ENCODE results near the gene KCNIP4. TPM values are rescaled to one million over a fixed set of nuclear protein-coding genes. Genes with fewer than 3 reads are reported as not detected.

KCNIP4 gene
- total and polyA plus RNA-seq, 4 donors = 12.5 to 74.2 (median 54.5) TPM

DNA sequence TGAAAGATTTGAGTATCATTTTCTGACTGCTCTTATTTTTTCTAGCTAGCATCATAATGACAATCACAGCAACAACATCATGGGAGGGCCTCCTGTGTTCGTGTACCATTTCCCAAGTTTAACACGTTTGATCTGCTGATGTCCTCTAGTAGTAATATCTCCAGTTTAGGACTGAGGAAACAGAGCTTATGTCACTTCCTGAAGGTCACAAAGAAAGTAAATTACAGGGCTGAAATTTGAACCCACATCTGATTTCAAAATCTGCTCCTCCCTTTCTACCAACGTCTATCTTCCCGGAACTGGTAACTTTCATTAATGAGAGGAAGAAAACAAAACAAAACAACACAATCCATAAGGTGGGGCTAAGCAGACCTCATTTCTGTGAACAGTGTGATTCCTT, 945.6 kb downstream of the KCNIP4 start:
- Histone ChIP-seq H3K27me3 (ENCODE audit: control insufficient read depth, insufficient read depth, low read length) (no peaks in the 10 kb centered on the region), H3K36me3 (ENCODE audit: control insufficient read depth, insufficient read depth, low read length) (no peaks in the 10 kb centered on the region), H3K27ac (ENCODE audit: low read depth, low read length) (no peak overlapping the region), H3K4me1 (ENCODE audit: control insufficient read depth, insufficient read depth, low read length) (no peaks in the 10 kb centered on the region), H3K9me3 (ENCODE audit: control insufficient read depth, insufficient read depth, low read length) (no peaks in the 10 kb centered on the region), H3K4me3 (ENCODE audit: low read depth, low read length) (no peak overlapping the region)
- no peak for DNase-seq (ENCODE audit: low read depth in 4 of 6, low spot score in 6 of 6)
- 58% methylated on average over 2 of the region's 4 CpGs for WGBS (ENCODE audit: insufficient coverage)

DNA sequence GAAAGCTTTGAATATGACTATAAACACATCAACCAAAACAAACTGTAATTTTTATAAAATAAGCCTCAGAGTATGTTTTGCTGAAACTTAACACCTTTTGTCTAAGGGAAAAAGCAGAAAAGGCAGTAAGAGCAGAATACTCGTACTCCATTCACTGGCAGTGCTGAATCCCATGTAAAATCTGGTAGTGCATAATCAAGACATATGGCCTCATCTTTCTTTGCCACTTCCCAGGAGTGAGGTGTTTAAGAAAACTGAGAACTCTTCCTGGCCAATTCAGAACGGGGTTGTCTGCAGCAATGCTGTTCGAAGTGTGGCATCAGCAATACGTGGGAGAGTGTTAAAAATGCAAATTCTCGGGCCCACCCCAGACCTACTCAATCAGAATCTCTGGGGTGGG, 946.3 kb downstream of the KCNIP4 start:
- H3K9me3 ChIP-seq (ENCODE audit: control insufficient read depth, insufficient read depth, low read length) = no peaks in the 10 kb centered on the region
- no peaks in the 10 kb centered on the region for H3K4me1 ChIP-seq (ENCODE audit: control insufficient read depth, insufficient read depth, low read length)
- peak in 2 of 6 donors; percentile 52 to 92 for DNase-seq (ENCODE audit: low read depth in 4 of 6, low spot score in 6 of 6)
- no peaks in the 10 kb centered on the region for H3K27me3 ChIP-seq (ENCODE audit: control insufficient read depth, insufficient read depth, low read length)
- no CpG with 5 or more reads among the region's 5 CpGs for WGBS (ENCODE audit: insufficient coverage)
- H3K4me3 ChIP-seq (ENCODE audit: low read depth, low read length) = no peak overlapping the region
- H3K27ac ChIP-seq (ENCODE audit: low read depth, low read length) = no peak overlapping the region
- H3K36me3 ChIP-seq (ENCODE audit: control insufficient read depth, insufficient read depth, low read length) = no peaks in the 10 kb centered on the region

DNA sequence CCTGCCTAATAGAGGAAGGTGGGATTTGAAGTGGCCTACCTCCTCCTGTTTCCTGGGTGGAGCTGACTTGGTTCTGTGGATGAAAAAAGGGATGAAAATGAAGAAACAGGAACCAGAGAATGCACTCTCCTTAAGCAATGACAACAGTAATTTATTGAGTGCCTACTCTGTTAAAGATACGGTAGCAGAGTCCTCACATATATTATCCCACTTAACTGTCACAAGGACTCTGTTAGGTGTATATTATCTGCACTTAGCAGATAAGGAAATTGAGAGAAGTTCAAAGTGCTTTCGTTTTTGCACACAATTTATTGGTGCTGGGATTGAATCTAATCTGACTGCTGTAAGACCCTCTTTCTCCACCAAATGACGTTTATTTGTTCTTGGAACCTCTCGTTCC, 947.1 kb downstream of the KCNIP4 start:
- no peaks in the 10 kb centered on the region for H3K36me3 ChIP-seq (ENCODE audit: control insufficient read depth, insufficient read depth, low read length)
- no peak for DNase-seq (ENCODE audit: low read depth in 4 of 6, low spot score in 6 of 6)
- H3K27me3 ChIP-seq (ENCODE audit: control insufficient read depth, insufficient read depth, low read length) = no peaks in the 10 kb centered on the region
- no peak overlapping the region for H3K27ac ChIP-seq (ENCODE audit: low read depth, low read length)
- H3K4me1 ChIP-seq (ENCODE audit: control insufficient read depth, insufficient read depth, low read length) = no peaks in the 10 kb centered on the region
- whole genome bisulfite sequencing (ENCODE audit: insufficient coverage) = no CpG with 5 or more reads among the region's 4 CpGs
- no peaks in the 10 kb centered on the region for H3K9me3 ChIP-seq (ENCODE audit: control insufficient read depth, insufficient read depth, low read length)
- H3K4me3 ChIP-seq (ENCODE audit: low read depth, low read length) = no peak overlapping the region

DNA sequence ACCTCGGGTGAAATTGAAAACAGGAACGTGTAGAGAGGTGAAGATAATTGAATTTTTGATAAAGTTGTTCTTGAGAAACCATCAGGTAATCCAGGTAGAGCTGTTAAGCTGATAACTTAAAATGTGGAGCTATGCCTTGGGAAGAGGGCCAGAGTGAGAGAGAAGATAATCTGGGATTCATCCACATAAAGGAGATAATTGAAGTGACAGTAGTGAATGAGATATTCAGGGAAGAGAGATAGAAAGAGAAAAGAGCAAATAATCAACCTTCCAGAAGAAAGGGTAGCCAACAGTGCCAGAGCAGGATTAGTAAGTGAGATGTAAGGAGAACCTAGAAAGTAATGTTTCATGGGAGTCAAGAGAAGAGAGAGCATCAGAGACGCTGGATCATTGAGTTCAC, 950.7 kb downstream of the KCNIP4 start:
- Histone ChIP-seq H3K4me1 (ENCODE audit: control insufficient read depth, insufficient read depth, low read length) (no peaks in the 10 kb centered on the region), H3K9me3 (ENCODE audit: control insufficient read depth, insufficient read depth, low read length) (no peaks in the 10 kb centered on the region), H3K27ac (ENCODE audit: low read depth, low read length) (no peak overlapping the region), H3K27me3 (ENCODE audit: control insufficient read depth, insufficient read depth, low read length) (no peaks in the 10 kb centered on the region), H3K4me3 (ENCODE audit: low read depth, low read length) (no peak overlapping the region), H3K36me3 (ENCODE audit: control insufficient read depth, insufficient read depth, low read length) (no peaks in the 10 kb centered on the region)
- WGBS (ENCODE audit: insufficient coverage) = 67% methylated on average over 2 of the region's 3 CpGs
- no peak for DNase-seq (ENCODE audit: low read depth in 4 of 6, low spot score in 6 of 6)

DNA sequence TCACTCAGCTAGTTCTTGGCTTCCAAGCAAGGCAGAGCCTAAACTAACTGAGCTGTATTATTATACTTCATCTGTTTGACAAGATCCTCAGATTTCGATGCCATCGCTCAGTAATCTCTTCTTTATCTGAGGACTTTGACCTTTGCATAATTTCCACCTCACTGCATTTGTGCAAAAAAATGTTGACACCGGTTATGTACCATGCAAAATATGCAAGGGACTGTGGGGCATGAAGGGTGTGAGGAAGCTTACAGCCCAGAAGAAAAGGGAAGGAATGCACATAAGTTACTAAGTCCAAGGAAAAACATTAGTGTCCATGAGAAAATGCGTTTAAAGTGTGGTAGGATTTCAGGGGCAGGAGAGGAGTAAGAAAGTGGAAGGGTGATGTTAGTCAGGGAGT, 953.0 kb downstream of the KCNIP4 start:
- Histone ChIP-seq H3K4me3 (ENCODE audit: low read depth, low read length) (no peak overlapping the region), H3K36me3 (ENCODE audit: control insufficient read depth, insufficient read depth, low read length) (no peaks in the 10 kb centered on the region), H3K27ac (ENCODE audit: low read depth, low read length) (no peak overlapping the region), H3K27me3 (ENCODE audit: control insufficient read depth, insufficient read depth, low read length) (no peaks in the 10 kb centered on the region), H3K4me1 (ENCODE audit: control insufficient read depth, insufficient read depth, low read length) (no peaks in the 10 kb centered on the region), H3K9me3 (ENCODE audit: control insufficient read depth, insufficient read depth, low read length) (no peaks in the 10 kb centered on the region)
- 76% methylated on average over 2 of the region's 4 CpGs for WGBS (ENCODE audit: insufficient coverage)
- no peak for DNase-seq (ENCODE audit: low read depth in 4 of 6, low spot score in 6 of 6)

DNA sequence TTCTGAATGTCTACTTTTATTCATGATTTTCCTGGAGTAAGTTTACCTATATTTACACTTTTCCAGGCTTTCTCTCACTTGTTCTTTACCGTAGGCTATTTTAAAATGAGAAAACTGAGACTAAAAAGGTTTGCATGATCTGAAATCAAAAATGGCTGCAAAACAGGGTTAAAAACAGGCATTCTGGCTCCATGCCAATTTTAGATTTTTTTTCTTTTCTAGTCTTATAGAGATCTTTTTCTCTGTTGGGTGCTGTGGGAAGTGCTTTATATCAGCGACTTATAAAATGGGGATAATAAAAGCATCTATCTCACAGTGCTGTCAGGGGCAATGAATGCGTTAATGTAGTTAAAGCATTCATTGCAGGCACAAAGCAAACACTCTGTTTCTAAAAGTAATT, 953.6 kb downstream of the KCNIP4 start:
- no peaks in the 10 kb centered on the region for H3K36me3 ChIP-seq (ENCODE audit: control insufficient read depth, insufficient read depth, low read length)
- H3K4me1 ChIP-seq (ENCODE audit: control insufficient read depth, insufficient read depth, low read length) = no peaks in the 10 kb centered on the region
- WGBS (ENCODE audit: insufficient coverage) = no CpG with 5 or more reads among the region's 3 CpGs
- DNase-seq (ENCODE audit: low read depth in 4 of 6, low spot score in 6 of 6) = peak in 1 of 6 donors; percentile 72
- no peak overlapping the region for H3K27ac ChIP-seq (ENCODE audit: low read depth, low read length)
- no peaks in the 10 kb centered on the region for H3K27me3 ChIP-seq (ENCODE audit: control insufficient read depth, insufficient read depth, low read length)
- H3K9me3 ChIP-seq (ENCODE audit: control insufficient read depth, insufficient read depth, low read length) = no peaks in the 10 kb centered on the region
- no peak overlapping the region for H3K4me3 ChIP-seq (ENCODE audit: low read depth, low read length)

- Histone ChIP-seq H3K4me3 (ENCODE audit: low read depth, low read length) (no peak overlapping the region), H3K27ac (ENCODE audit: low read depth, low read length) (no peak overlapping the region), H3K9me3 (ENCODE audit: control insufficient read depth, insufficient read depth, low read length) (no peaks in the 10 kb centered on the region), H3K4me1 (ENCODE audit: control insufficient read depth, insufficient read depth, low read length) (no peaks in the 10 kb centered on the region), H3K36me3 (ENCODE audit: control insufficient read depth, insufficient read depth, low read length) (no peaks in the 10 kb centered on the region), H3K27me3 (ENCODE audit: control insufficient read depth, insufficient read depth, low read length) (no peaks in the 10 kb centered on the region)
- WGBS (ENCODE audit: insufficient coverage) = no CpG with 5 or more reads among the region's 3 CpGs
- no peak for DNase-seq (ENCODE audit: low read depth in 4 of 6, low spot score in 6 of 6)
These were observed 956.6 kb downstream of the KCNIP4 start for GRCh38 chr4:20992002-20992401.

DNA sequence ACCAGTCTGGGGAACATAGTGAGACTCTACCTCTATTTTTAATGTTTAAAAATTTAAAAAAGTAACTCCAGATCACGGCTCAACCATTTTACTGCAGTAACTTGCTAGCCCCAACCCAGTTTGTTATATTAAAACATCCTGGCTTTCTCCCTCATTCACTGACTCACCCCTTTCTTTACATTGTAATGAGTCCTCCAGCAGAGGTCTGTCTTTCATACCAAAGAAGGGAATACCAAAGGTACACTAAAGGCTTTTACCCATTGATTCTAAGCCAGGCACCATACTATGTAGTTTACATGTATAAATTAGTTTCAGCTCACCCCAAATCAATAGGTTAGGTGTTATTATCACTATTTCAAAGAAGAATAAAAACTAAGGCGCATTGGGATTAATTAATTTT, 961.4 kb downstream of the KCNIP4 start:
- WGBS (ENCODE audit: insufficient coverage) = no CpG with 5 or more reads among the region's 2 CpGs
- Histone ChIP-seq H3K9me3 (ENCODE audit: control insufficient read depth, insufficient read depth, low read length) (no peaks in the 10 kb centered on the region), H3K4me3 (ENCODE audit: low read depth, low read length) (no peak overlapping the region), H3K27me3 (ENCODE audit: control insufficient read depth, insufficient read depth, low read length) (no peaks in the 10 kb centered on the region), H3K36me3 (ENCODE audit: control insufficient read depth, insufficient read depth, low read length) (no peaks in the 10 kb centered on the region), H3K27ac (ENCODE audit: low read depth, low read length) (no peak overlapping the region), H3K4me1 (ENCODE audit: control insufficient read depth, insufficient read depth, low read length) (peaks cover 10% of the 10 kb centered on the region)
- no peak for DNase-seq (ENCODE audit: low read depth in 4 of 6, low spot score in 6 of 6)

DNA sequence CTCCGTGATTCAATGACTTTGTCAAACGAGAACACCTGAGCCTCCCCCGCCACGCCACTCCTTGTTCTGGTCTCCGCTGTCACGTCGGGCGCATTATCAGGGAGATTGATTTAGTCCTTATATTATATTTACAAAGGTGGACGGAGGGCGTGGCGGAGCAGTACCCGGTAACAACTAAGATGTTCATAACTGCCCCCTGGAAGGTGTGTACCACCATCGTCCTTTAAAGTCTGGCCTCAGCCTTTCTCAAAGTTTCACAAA, 964.1 kb downstream of the KCNIP4 start:
- Histone ChIP-seq H3K27me3 (ENCODE audit: control insufficient read depth, insufficient read depth, low read length) (no peaks in the 10 kb centered on the region), H3K4me3 (ENCODE audit: low read depth, low read length) (peak overlapping the region; percentile 35), H3K9me3 (ENCODE audit: control insufficient read depth, insufficient read depth, low read length) (no peaks in the 10 kb centered on the region), H3K27ac (ENCODE audit: low read depth, low read length) (peak overlapping the region; percentile 29), H3K36me3 (ENCODE audit: control insufficient read depth, insufficient read depth, low read length) (no peaks in the 10 kb centered on the region), H3K4me1 (ENCODE audit: control insufficient read depth, insufficient read depth, low read length) (peaks cover 10% of the 10 kb centered on the region)
- DNase-seq (ENCODE audit: low read depth in 4 of 6, low spot score in 6 of 6) = no peak
- 40% methylated on average over 1 of the region's 13 CpGs for WGBS (ENCODE audit: insufficient coverage)

DNA sequence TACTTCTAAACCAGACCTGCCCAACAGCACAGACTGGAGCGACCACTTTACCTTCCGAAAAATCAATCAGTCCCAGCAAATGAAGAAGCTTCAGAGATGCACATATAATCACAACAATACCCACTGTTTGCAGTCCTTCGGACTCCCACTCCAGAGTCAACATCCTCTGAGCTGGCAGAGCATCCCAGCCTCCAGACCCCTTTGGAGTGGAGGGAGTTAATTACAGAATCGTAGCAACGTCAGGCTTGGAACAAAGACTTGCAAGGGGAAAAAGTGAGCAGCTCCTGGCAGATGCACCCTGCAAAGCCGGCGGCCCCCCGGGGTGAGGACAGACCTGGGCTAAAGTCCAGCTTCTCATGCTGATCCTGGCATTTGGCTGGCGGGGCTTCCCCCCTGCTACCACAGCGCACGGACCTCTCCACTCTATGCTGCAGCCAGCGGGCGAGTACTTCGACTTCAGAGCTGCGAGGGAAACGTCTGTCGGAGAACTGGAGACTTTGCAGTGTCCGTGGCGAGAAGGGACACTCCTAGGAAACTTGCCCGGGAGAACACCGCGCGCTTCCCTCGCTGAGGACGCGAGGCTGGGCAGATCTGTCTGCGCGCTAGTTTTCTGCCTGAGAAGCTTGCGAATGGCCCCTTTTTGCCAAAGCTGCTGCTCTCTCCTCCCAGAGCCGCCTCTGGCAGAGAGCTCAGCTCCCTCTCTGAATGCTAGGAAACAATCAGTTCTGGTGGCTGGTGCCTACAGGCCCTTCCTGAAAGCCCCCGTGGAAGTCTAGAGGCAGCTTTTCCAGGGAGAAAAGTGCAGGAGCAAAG, 964.6 kb downstream of the KCNIP4 start:
- WGBS (ENCODE audit: insufficient coverage) = 3% methylated on average over 30 of the region's 31 CpGs
- Histone ChIP-seq H3K4me3 (ENCODE audit: low read depth, low read length) (peak overlapping the region; percentile 35), H3K9me3 (ENCODE audit: control insufficient read depth, insufficient read depth, low read length) (no peaks in the 10 kb centered on the region), H3K27me3 (ENCODE audit: control insufficient read depth, insufficient read depth, low read length) (no peaks in the 10 kb centered on the region), H3K27ac (ENCODE audit: low read depth, low read length) (peak overlapping the region; percentile 29), H3K36me3 (ENCODE audit: control insufficient read depth, insufficient read depth, low read length) (no peaks in the 10 kb centered on the region), H3K4me1 (ENCODE audit: control insufficient read depth, insufficient read depth, low read length) (peaks cover 10% of the 10 kb centered on the region)
- peak in 2 of 6 donors; percentile 61 to 81 for DNase-seq (ENCODE audit: low read depth in 4 of 6, low spot score in 6 of 6)

All from spinal cord (tissue), 10 donors.